HG03354 (cell line): Measurements from ENCODE around the gene MTCH1.

Experiments
- ATAC-seq: cut with Tn5 transposase; IDR thresholded peaks from one replicate; pipeline ENCODE4 v1.9.1; 2021; ENCODE audit warnings: mild to moderate bottlenecking; ENCODE audit not compliant: unreplicated experiment, poor library complexity, severe bottlenecking

MTCH1 gene

GRCh38 chr6:37018198-37019064 is 32.4 kb upstream of the MTCH1 start:
- peak; percentile 92 for ATAC-seq

- peak; percentile 14 for ATAC-seq
These were observed 31.7 kb upstream of the MTCH1 start for GRCh38 chr6:37017606-37018197.

DNA sequence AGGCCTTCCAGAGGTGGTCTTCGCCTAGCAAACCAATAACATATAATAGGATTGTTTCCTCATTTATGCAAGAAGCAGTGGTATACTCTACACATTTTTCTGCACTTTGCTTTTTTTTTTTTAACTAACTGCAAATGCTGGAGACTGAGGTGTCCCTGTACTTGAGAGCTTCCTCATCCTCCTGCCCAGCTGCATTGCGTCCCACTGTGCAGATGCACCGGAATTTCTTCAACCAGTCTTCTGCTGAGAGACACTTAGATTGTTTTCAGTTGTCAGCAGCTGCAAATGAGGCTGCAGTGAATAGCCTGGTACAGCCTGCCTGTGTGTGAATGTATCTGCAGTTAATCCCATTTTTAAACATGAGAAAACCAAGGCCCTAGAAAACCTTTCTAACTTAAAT is 31.0 kb upstream of the MTCH1 start:
- no peak for ATAC-seq

DNA sequence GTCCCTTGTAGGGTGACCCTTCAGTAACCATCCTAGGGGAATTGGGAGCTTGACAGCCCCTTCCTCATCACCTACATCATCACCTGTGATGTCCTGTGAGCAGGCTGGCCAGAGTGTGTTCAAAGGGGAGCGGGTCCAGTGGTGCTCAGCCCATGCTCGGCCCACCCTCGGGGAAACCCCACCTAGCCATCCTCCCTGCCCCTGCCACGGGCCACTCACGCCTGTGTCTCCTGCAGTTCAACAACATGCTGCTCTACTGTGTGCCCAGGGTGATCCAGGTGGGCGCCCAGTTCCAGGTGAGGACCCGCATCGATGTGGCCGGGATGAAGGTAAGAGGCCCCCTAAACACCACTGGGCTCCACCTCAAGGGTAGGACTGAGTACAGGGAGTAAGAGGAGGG is 29.5 kb upstream of the MTCH1 start:
- no peak for ATAC-seq

GRCh38 chr6:37014667-37015066 is 28.7 kb upstream of the MTCH1 start:
- no peak for ATAC-seq

DNA sequence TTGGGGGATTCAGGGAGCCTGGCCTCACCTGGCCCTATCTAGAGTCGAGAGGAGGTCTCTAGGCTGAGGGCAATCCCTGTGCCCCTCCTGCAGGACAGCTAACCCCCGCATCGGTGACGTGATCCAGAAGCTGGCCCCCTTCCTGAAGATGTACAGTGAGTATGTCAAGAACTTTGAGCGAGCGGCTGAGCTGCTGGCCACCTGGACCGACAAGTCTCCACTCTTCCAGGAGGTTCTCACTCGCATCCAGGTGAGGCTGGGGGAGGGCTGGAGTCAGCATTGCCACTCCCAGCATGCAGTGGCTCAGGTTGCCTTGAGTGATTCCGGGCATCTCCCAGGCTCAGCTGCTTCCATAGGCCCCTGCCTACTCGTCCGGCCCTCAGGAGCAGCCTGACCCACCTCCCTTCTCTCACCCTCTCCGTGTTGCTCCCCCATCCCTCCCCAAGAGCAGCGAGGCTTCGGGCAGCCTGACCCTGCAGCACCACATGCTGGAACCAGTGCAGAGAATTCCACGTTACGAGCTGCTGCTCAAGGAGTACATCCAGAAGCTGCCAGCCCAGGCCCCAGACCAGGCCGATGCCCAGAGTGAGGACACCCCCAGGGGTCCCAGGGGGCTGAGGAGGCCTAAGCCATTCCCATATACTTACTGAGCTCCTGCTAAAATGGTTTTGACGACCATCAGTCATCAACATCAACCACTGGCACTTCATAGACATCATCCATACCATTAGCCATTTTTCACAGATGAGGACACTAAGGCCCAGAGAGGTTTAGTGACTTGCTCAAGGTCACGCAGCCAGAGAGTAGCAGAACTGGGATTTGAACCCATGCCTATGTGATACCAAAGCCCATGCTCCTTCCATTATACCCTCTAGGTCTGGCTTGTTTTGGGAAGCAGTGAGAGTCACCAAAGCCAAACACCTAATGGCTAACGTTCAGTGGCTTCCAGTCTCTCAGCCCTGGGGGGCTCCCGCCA is 27.8 kb upstream of the MTCH1 start:
- ATAC-seq, result no peak

DNA sequence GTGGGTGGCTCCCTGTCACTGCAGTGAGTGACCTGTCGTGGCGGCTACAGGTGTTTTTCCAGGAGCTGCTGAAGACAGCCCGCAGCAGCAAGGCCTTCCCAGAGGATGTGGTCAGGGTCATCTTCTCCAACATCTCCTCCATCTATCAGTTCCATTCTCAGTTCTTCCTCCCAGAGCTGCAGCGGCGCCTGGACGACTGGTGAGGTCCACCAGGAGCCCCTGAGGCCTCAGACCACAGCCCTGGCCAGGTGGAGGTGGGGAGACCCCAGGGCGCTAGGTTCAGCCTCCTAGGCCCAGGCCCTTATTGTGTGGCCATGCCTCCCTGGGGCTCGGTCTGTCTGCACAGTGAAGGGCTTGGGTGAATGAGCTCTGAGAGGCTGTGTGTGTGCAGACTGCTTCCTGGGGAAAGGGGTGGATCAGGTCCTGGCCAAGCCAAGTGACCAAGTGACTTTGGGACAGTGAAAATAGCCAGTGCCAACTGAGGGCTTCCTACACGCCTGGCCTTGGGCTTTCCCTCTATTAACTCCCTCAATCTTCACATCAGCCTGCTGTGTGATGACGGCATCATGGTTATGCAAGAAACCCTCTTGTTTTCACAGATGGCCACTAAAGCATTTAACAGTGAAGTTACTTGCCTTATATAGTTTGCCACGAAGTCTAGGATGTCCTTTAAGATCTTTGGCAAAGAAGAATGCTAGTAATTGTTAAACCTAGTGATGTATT is 25.8 kb upstream of the MTCH1 start:
- ATAC-seq, result no peak

DNA sequence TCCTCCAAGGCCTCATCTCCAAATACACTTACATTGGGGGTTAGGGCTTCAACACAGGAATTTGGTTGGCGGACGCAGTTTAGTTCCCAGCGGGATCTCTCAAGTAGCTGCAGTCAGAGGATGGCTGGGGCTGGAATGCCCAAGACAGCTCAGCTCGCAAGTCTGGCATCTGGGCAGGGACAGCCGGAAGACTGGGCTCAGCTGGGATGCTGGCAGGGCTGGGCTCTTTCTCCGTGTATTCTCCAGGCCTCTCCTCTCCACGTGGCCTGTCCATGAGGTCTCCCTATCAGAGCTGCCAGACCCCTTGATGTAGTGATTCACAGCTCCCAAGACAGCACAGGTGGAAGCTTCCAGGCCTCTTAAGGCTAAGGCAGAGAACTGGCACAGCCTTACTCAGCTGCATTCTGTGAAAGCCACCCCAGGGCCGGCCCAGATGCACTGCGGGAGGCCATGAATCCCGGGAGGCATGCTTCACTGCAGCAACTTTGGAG is 24.5 kb upstream of the MTCH1 start:
- no peak for ATAC-seq

- ATAC-seq, result no peak
These were observed 22.8 kb upstream of the MTCH1 start for GRCh38 chr6:37008484-37009465.

- ATAC-seq, result peak; percentile 37
These were observed 21.5 kb upstream of the MTCH1 start for GRCh38 chr6:37007340-37008043.

GRCh38 chr6:37006793-37007339 is 20.9 kb upstream of the MTCH1 start:
- ATAC-seq, result no peak

DNA sequence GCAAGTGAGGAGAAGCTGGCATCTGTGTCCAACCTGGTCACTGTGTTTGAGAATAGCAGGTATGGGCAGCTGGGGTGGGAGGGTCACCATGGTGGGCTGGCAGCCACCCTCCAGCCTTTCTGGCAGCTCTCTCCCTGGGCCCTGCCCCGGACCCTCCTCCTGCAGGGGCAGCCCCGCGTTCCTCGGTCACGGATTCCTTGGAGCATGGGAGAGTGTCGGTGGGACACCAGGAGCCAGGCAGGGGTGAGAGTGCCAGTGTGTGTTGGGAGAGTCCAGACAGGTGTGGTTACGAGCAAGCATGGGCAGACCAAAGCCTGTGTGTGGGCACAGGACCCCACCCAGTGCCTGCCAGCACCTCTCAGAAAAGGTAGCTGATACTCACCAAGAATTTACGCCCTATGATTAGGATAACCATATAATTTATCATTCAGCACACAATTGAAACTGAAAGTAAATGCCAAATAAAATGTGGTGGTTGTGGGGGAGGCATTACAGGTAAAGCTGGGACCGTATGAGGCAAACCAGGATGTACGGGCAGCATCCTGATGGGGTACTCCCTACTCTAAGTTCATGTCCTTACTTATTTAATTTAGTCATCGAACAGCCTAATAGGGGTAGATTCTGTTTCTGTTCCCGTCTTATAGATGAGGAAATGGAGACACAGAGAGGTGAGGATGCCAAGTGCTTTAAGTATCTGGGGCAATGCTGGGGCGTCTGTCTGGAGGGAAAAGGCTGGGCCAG is 20.0 kb upstream of the MTCH1 start:
- ATAC-seq, result peak; percentile 13

DNA sequence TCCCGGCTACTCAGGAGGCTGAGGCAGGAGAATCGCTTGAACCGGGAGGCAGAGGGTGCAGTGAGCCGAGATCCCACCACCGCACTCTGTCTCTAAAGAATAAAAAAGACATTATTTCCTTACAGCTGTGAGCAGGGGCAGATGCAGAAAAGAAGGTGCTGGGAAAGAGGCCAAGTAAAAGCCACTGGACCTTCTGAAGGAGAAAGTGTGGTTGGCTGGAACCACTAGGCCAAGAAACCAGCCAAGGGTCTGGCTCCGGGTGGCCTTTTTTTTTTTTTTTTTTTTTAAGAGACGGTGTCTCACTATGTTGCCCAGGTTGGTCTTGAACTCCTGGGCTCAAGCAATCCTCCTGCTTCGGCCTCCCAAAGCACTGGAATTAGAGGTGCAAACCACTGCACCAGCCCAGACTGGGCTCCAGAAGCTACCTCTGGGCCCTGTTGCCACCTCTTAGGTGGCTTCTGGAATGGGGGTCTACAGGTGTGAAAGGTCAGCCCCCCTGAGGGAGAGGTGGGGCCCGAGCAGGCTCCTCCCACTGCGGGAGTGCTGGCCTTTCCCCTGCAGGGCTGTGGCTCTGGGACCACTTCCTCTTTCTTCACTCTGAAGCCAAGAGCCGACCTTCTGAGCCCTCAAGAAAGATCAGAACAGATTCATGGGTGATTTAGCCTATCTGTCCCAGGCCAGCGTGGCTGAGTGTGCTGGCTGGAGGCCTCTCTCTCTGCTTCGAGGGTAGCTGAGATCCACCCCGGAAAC is 19.2 kb upstream of the MTCH1 start, which contains the start of gene FGD2:
FGD2 (plus strand) TSS at position 595 of the 750 bp plus-strand sequence. CDS start 163 bp downstream, outside the sequence.
- peak; percentile 76 for ATAC-seq

DNA sequence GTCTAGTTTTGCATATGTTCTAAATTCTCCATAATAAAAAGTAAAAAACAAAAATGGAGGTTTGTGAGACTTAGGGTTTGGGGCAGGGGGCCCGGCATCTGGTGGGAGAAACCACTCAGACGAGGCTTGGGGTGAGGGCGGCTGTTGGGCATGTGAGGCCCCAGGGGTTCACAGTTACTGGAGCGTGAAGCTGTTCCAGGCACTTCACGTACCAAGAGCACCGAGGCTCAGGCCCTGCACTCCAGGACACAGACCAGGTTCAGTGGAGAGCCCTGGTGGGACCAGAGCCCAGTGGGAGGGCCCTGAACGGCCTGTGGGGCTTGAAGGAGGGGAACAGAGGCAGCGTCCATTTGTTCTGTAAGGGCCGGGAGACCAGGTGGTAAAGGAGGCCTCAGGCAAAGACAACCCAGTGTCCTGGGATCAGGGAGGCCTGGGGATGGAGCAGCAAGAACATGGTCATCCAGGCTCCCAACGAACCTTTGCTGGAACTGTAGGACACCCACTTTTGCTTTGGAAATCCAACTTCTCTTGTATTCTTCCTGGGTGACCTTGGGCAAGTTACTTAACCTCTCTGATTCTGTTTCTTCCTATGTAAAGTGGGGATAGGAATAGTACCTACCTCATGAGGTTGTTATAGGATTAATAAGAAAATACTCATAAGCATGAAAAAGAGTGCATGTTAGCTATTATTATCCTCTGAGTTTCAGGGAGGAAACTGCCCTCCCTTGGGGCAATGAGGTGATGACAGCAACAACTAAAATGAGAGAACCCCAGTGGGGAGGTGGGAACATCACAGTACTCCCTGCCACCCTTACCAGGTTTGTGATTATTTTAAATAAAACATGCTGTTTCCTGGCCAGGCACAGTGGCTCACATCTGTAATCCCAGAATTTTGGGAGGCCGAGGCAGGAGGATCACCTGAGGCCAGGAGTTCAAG is 18.3 kb upstream of the MTCH1 start:
- ATAC-seq, result peak; percentile 36

DNA sequence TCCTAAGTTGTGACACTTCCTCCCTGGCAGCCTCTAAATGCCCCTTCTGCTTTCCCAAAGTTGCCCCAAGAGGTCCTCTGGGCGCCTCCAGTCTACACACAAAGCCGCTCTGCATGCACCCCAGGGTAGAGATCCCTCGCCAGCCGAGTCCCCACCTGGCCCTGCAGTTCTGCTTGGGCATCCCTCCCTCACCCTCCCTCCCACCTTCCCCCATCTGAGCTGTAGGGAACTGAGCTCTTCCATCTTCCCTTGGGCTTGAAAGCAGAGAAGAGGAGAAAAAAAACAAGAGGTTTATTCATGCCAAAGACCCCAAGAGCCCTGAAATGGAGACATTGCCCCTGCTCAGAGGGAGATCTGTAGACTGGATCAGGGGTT is 13.7 kb upstream of the MTCH1 start:
- no peak for ATAC-seq
